GM18951 (cell line): ENCODE data around the gene ERP27.

Source experiments
- POLR2A ChIP-seq: IDR thresholded peaks from 4 replicates; pipeline ENCODE4 v1.6.1; 2011; ENCODE audit warnings: mild to moderate bottlenecking; ENCODE audit not compliant: insufficient read length, insufficient read depth; ENCODE audit errors: extremely low read depth
- in situ Hi-C: fragments of 300-500 bp; cut with MboI; formaldehyde crosslinking; loops from one replicate; pipeline ENCODE4 v1.12.0; 2022; ENCODE audit warnings: low sequenced_read_pairs, mixed read lengths, inconsistent platforms; ENCODE audit not compliant: unreplicated experiment

Gene ERP27

GRCh38 chr12:14871247-14871646, 67.1 kb downstream of the ERP27 start:
- no peak for TF ChIP-seq POLR2A
- in situ Hi-C loops: no loop called here

- in situ Hi-C loops: no loop called here
- TF ChIP-seq POLR2A: no peak
Observed at GRCh38 chr12:14868916-14869506, 69.3 kb downstream of the ERP27 start.
